Measurements from ENCODE around the gene ATP4B.

The ATP4B gene

DNA sequence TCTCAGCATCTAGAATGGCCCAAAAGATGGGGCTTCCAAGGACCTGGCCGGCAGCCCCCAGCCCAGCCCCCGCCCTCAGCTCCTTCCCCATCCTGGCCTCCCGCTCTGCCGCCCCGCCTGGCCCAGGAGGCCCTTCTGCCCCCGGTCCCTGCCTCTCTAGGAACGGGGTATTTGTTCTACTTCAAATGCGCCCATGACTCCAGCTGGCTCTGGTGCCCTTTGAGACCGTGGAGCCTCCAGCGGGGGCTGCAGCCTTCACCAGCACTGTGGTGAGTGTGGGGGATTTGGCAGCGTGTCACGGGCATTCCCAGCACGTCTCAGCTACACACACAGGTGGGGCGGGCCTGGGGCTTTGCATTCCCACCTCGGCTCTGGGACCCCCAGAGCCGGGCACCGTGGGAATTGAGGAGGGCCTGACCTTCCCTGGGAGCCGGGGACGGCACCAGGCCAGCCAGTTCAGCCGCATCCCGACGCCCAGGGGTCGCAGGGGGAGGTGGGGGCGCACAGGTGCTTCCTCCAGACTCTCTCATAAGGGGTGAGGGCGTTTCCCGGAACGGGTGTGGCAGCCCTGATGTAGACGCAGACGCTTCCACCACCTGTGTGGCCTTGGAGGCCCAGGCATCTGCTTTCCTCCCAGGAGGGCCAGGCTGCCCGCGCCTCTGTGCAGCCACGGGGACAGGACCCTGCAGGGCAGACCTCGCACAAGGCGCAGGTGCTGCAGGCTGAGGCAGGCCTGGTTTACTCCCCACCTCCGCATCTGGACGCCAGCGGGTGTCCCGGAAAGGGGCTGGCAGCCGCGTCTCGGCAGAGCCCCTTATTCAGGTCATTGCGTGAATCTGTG lies 947 bp downstream of the ATP4B start:
- no peak for DNase-seq (ENCODE audit: low read depth in 2 of 2)

DNA sequence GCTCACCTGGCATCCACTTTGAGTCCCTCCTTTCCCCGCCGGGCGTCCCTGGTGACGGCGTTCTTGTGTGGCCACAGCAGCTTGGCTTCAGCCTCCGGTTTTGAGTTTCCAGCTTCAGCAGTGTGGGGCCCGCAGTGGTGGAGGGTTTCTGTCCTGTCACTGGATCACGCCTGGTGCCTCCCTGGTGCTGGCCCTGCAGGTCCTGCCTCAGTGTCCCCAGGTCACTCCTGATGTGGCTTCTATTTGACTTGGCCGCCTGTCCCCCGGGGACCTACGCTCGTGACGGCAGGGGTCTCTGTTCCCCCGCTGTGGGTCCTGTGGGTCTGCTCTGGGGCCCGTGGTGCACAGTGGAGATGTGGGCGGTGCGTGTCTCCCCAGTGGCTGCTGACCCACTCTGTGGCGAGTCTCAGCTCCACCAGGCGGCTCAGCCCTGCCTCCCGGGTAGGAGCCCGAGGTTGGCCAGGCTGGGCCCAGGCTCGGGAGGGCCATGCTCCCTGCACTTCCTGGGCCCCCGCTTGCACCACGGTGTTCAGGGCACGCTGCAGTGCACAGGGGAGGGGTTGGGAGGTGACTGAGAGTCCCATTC lies 1.9 kb downstream of the ATP4B start:
- DNase-seq (ENCODE audit: low read depth in 2 of 2): no peak

DNA sequence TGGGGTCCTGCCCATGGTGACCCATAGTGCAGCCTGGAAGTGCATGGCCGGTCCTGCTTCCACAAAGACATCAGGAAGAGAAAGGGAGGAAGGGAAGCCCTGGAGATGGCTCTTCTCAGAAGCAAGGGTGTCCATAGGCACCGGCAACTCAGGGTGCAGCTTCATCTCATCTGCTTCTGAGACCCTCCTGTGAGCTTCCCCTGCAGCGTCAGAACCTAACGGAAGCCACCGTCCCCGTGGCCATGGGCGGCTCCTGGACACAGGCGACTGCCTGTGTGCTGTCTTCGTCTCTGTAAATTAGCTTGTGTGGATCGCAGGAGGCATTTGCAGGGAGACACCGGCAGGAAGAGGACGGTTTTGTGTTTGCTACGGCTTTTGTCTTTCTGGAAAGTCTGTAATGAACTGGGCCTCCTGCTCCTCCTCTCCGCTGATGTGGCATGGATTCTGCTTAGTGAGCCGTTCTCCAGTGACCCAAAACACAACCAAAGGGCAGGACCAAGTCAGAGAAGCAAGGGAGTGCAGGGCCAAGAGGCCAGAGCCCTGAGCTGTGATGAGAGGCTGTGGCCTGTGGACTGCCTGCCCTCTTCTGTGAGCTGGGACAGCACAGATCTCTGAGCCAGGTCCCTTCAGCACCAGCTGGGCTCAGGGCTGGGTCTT lies 2.5 kb downstream of the ATP4B start:
- DNase-seq (ENCODE audit: low read depth in 2 of 2): no peak

DNA sequence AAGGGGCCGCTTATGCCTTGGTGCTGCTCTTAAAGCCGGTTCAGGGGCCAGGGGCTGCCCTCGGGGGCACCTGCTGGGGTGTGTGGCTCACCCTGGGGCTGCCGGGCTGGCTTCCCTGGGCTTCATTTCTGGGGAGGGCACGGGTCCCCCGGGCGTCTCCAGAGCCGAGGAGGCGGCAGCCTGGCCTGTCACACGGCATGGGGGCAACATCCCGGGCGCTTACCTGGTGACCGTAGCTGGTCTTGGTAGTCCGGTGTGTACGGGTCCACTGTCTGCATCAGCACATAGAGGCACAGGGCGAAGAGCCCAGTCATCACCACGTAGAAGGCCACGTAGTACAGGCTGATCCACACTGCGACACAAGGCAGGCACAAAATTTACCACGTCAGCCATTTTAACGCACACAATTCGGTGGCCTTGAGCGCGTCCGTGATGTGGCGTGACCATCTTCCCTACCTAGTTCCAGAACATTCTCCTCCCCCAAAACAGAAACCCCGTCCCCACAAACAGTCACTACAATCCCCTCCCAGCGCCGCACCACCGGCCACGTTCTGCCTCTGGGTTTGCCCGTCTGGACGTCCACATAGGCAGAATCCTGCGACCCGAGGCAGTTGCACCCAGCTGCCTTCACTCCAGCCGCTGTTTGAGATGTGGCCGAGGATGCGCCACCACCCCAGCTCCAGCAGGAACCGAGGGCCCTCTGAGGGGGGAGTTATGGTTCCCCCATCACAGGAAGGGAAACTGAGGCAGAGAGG lies 3.2 kb downstream of the ATP4B start:
- DNase-seq (ENCODE audit: low read depth in 2 of 2): no peak

DNA sequence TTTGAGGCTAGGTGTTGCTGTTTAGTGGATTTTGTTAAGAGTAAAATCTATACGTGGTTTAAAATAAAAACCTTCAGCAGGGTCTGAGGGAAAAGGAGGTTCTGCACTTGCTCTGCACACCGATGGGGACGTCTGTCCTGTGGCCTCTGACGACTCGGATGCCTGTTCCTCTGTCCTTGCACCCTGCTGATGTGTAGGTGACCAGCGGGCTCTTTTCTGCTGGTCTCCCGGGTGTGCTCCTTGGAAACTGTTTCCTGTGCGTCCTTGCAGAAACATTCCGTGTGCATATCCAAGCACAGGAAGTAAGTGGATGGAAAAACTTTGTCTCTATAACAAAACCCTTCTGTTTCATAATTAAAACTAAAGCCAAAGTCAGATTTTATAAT lies 3.8 kb downstream of the ATP4B start:
- no peak for DNase-seq (ENCODE audit: low read depth in 2 of 2)

DNA sequence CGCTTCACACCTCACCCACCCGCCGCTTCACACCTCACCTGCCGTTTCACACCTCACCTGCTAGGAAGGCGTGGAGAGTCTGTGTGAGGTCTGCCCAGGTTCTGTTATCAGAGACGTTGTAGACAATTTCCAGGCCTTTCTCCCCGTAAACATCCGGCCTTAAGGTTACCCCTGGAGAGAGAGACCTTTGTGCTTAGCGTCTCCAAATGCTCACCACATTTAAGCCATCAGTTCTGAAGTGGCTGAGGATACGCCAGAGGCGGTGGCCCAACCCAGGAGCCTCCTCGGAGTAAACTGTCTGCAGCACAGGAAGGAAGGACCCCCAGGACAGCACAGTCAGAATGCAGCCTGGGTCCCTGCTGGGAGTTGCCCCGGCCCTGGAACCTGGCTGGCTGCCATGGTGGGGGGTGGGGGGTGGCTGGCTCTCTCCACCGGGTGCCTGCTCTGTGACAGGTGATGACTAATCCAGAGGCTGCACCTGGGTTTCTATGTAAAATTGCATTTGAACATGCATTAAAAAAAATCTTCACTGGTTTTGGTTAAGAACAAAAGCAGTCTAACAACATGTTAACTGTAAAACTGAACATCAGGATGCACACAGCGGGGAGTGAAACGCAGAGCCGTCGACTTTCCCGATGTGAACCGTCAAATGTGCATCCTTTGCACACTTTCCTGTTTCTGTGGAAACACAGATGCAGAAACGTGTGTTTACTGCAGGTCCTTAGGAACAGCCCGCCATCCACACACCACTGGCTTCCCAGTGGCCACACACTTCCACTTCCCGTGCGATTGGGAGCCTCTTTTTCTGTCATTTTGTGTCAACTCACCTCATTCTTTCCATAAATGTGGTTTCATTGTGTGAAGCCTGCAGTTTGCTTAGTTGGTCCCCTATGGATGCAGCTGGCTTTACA lies 4.5 kb downstream of the ATP4B start:
- no peak for DNase-seq (ENCODE audit: low read depth in 2 of 2)

DNA sequence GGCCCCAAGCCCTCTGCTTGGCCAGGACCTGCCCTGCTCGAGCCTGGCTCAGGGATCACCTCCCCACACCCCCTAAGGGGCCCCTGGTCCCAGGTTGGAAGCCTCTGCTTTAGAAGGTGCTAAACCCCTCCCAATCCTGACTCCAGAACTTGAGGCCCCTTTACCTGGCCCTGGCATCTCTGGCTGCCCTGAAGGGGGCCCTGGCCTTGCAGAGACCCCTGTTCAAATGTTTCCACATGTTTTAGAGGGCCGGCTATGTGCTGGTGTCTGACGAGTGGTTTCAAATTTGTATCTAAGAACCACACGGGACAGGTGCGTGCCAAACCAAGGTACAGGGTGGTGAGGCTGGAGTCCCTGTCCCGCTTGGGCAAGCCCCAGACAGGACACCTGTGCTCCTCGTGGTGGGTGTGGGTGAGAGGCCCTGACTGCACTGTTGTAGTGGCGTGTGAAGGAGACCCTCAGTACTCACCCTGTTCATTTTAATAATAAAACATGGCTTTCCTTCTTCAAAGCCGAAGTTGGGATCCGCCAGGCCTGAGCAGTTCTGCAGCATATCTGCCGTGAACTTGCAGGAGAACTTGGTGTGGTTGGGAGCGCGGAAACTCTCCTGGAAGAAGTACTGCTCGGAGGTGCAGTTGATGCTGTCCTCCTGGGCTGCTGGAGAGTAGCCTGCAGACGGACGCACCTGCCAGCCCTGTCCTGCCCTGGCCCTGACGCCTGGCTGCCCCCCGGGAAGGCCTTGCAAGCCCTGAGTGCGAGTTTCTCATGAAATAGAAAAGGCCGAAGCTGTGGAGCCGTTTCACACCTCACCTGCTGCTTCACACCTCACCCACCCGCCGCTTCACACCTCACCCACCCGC lies 5.4 kb downstream of the ATP4B start:
- DNase-seq (ENCODE audit: low read depth in 2 of 2): no peak

DNA sequence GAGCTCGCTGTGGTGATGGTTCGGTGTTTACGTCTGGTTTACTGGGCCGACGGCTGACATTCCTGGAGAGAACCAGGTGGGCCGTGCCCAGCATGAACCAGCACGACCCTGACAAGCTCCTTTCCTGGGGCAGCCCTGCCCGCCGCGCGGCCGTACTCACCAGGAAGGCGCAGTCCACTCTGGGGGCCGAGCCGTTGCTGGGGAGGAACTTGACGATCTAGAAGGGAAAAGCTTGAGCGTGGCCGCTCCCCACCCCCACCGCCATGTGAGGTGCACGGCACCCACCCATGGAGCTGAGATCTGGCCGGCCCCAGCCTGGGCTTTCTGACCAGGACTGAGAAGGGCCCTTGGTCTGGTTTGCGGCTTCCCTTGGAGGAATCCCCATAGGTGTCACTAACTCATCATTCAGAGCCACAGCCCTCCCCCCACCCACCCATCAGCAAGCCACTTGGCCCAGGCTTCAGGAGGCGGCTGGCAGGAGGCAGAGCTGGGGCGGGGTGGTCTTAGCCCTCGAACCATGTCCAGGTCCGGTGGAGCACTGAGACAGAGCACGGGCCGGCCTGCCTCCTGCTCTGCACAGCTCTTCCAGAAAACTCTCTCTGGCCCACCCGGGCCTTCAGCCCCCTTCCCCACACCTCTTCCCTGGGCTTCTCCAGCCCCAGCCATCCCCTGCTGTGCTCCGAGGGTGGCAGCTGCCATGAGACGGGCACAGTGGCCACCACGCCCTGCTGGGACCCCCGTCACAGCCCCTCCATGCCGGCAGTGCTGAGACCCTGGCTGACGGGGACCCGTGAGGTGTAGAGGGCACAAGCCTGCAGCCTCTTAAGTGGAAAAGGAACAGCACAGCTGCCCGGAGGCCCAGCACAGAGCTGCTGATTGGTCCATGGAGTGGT lies 6.2 kb downstream of the ATP4B start:
- no peak for DNase-seq (ENCODE audit: low read depth in 2 of 2)

DNA sequence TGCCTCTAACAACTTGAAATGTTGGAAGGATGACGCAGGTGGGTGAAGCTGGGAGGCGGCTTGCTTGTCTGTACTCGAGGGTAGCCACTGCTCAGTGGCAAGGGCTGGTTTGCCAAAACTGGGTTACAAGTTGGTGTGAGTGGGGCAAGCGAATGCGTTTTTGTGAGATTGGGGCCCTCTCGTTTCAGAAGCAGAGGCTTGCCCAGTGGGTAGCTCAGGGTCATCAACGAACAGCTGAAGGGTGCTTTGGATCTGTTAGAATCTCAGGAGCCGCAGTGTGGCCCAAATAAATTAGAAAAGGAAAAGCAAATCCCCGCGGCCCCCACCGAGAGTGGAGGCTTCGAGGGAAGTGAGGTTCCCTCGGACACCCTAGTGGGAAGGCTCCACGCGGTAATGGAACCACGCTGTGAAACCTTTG lies 7.3 kb downstream of the ATP4B start:
- DNase-seq (ENCODE audit: low read depth in 2 of 2): no peak

DNA sequence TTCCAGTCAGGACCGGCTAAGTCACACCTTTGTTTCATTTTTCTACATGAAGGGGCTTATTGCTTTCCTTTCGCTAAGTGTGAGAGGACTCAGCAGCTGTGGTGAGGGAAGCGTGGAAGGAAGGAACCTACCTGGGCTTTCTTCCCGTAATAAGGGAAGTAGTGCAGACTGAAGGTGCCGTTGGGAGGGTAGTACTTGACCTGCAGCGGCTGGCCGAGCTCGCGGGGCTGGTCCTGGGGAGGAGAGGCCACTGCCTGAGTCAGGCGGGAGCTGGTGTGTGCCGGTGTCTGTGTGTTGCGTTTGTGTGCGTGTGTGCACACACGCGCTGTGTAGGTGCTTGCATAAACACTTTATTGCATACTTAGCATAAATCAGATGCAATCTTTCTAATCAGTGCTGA lies 7.7 kb downstream of the ATP4B start:
- DNase-seq (ENCODE audit: low read depth in 2 of 2): no peak

DNA sequence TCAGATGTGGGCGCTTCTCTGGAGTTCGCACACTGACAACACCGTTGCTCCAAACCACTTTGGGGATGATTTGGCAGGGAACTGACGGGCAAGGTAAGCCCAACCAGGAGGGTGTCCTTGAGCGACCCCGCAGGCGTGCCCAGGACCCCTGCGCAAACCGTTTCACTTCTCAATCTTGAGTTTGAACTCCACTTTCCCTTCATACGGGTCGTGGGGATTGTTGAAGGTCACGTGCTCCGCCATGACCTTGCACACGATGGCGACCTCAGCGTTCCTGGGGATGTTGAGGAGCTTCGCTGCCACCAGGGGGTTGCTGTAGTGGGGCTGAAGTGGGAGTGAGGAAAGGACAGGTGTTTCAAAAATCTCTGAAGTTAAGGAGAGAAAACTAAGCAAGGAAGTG lies 8.8 kb downstream of the ATP4B start:
- DNase-seq (ENCODE audit: low read depth in 2 of 2): no peak

DNA sequence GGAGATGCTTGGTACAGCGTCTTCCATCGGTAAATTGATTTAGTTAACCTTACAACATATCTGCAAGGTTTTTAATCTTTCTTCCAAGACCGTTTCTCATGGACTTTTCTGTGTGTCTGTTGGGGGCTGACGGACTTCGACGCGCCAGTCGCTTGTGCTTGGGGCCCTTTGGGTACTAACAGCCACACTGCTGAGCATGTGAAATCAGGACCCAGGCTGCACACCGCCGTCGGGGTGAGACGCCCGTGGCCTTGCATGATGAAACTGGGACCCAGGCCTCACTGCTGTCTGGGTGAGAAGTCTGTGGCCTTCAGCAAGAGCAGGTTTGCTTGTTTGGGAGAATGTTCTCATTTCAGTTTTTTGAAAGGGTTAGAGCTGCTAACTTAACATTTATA lies 9.8 kb downstream of the ATP4B start:
- DNase-seq (ENCODE audit: low read depth in 2 of 2): no peak

DNA sequence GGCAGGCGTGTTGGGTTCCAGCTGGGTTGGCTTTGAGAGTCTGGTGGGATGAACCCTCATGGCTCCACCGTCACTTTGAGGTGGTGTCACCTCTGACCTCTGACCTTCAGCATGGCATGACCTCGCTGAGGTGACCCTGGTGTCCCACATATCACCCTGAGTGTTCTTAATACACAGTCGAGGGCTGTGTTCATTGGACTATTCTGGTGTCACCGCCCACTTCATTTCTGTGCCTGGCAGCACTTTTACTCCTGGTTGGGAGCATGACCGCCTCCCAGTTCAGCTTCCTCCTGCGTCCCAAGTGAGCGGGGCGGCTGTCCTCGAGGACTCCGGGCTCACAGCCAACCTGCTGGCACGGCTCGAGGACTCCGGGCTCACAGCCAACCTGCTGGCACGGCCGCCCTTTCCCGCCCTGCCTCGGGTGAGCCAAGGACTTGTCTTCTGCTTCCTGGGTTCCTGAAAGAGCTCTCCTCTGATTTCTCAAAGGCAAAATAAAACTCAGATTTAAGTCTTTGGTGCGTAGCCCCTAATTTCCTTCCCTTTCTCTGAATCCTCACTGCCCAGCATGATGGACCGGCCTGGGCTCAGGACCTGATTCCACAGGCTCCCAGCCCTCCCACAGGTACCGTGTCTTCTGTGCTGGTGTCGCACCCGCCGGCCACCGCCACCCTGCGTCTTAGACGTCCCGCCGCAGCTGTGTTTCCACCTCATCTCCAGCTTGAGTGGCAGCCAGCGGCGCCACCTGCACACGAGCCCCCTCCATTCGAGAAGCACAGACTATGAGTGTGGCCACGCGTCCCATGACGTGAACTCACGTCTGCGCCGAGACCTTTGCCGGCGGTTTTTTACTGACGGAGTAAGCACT lies 10.4 kb downstream of the ATP4B start:
- no peak for DNase-seq (ENCODE audit: low read depth in 2 of 2)

DNA sequence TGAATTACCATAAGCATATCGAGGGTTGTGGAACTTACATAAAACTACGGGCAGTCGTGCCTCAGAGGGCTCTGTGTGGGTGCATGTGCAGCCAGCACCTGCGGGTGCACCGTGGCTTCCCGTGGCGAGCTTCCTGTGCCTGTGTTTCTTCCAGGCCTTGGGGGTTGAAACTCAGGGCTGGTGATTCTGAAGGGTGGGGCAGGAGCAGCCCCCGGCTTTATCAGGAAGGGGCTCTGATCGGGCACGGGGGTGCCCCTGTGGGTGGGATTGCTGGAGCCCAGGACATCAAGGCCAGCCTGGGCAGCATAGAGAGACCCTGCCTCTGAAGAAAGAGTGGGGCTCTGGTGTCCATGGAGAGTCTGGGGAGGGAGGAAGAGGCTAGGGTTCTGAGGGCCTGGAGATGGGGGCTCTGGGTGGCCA lies 11.1 kb downstream of the ATP4B start:
- no peak for DNase-seq (ENCODE audit: low read depth in 2 of 2)

DNA sequence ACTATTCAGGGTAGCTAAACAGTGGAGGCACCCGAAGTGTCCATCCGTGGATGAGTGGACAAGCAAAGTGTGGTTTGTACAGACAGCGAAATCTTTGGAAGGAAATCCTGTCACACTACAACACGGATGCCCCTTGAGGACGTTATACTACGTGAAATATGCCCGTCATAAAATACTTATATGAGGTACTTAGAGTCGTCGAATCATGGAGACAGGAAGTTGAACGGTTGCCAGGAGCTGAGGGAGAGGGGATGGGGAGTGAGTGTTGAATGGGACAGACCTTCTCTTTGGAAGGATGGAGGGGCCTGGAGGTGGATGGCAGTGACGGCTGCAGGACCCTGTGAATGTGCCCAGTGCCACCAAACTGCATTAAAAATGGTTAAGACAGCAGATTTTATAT lies 11.6 kb downstream of the ATP4B start:
- DNase-seq (ENCODE audit: low read depth in 2 of 2): no peak

DNA sequence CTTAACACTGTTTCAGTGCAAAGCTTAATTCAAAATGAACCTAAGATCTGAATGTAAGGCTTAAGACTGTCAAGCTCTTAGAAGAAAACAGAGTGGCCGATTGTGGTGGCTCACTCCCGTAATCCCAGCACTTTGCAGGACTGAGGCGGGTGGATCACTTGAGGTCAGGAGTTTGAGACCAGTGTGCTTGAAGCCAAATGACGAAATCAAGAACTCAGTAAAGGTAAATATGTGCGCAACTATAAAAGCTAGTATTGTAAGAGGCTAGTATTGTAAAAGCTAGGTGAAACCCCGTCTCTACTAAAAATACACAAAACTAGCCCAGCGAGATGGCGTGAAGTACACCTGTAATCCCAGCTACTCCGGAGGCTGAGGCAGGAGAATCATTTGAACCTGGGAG lies 12.7 kb downstream of the ATP4B start:
- no peak for DNase-seq (ENCODE audit: low read depth in 2 of 2)

DNA sequence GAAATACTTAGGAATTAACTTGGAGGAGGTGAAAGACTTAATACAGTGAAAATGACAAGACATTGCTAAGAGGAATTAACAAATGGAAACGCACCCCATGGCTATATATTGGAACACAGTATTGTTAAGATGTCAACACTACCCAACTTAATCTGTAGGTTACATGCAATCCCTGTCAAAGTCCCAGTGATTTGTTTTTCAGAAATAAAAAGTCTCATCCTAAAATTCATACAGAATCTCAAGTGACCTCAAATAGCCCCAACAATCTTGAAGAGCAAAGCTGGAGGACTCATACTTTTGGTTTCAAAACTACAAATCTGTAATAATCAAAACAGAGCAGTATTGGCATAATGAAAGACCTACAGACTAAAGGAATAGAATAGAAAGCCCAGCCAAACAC lies 13.2 kb downstream of the ATP4B start:
- DNase-seq (ENCODE audit: low read depth in 2 of 2): no peak

DNA sequence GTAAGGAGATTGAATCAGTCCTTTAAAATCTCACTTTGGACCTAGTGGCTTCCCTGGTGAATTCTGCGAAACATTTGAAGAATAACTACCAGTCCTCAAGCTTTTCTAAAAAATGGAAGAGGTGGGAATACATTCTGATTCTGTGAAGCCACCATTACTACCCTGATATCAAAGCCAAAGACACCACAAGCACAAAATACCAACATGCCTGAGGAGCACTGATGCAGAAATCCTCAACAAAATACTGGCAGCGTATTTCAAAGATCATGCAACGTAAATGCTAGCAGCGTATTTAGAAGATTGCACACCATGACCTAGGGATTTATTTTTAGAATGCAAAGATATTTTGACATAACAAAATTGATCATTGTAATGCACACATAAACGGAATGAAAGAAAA lies 14.4 kb downstream of the ATP4B start:
- no peak for DNase-seq (ENCODE audit: low read depth in 2 of 2)

Data from stimulated activated CD4-positive, alpha-beta T cell treated with anti-CD3 and anti-CD28 coated beads, Interleukin-1b, Interleukin-23, amount 100 ng/mL, for 4 hours (primary cell).